ENCODE results near the gene PSAPL1.

PSAPL1 gene

GRCh38 chr4:7382634-7383014 lies 52.1 kb downstream of the PSAPL1 start:
- DNase-seq (ENCODE audit: low read depth in 2 of 2), result no peak

GRCh38 chr4:7381890-7382633 lies 52.7 kb downstream of the PSAPL1 start:
- DNase-seq (ENCODE audit: low read depth in 2 of 2), result no peak

GRCh38 chr4:7381221-7381889 lies 53.4 kb downstream of the PSAPL1 start:
- no peak for DNase-seq (ENCODE audit: low read depth in 2 of 2)
